IPS-NIHi7 (cell line): ENCODE measurements around the gene FGFBP2.

Experiments
- DNase-seq: peaks from one replicate; pipeline ENCODE4 v3.0.0; 2012; ENCODE audit warnings: mixed read lengths; ENCODE audit errors: extremely low spot score

Gene FGFBP2

GRCh38 chr4:15968551-15969300 is 5.8 kb upstream of the FGFBP2 start:
- DNase-seq: no peak

GRCh38 chr4:15965325-15965724 is 2.4 kb upstream of the FGFBP2 start:
- no peak for DNase-seq

DNA sequence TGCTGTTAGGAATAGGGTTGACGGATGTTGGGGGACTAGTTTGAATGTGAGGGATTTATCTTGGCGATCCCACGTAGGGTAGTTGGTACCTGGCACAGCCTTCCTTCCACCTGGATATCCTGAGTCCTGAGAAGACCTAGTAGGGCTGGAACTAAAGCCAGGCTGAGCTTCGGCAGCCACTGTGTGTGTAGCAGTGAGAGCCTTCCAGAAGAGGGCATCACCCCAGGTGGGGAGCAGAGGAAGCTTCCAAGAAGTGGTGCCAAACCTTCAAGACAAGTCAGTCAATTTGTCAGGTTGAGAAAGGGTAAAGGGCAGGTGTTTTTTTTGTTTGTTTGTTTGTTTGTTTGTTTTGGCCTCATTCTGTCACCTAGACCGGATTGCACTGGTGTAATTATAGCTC is 1.2 kb upstream of the FGFBP2 start:
- peak; percentile 62 for DNase-seq

DNA sequence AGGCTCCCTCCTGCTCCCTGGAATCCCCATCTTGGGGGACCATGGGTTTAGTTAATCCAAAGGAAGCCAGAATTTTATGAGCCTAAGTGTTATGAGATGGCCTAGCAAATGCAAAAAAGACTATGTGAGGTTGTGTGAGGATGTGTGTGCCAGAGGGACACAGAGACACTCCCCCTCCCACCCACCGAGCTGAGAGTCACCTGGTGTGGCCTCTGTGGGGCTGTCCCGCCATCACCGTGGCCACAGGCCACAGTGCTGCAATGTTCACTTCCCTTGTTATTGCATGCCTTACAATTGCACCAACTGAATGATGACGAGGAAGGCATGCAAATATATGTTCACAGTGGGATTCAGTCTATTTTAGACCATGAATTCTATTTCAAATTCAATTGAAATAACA is 601 bp upstream of the FGFBP2 start:
- no peak for DNase-seq

DNA sequence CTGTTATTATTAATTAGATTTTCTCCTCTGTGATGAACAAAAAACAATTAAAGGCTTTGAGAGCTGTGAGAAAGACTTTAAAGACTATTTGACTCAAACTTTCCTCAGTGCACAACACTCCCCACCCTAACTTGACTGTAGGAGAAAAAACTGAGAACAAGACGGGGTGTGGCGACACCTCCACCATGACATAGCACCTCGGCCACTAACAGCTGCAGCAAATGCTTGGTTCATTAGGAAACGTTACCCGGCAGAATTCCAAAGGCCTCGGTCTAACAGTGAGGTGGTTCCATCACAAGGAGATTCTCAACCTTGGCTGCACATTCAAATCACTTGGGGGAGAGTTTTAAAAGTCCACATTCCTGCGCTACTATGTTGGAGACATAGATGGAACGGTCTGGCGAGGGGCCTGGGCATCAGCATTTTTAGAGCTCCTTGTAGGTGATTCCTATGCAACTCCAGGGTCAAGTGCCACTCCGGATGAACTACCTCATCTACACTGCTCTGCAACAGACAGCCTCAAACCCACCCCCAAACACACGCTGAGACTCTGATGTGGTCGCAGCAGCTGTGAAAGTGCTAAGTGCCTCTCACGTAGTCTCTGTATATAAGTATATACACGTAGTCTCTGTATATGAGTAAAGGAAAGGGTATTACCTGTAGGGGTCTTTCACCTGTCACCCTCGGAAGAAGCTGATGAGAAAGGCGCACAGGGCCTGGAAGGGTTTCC is 1.0 kb downstream of the FGFBP2 start:
- DNase-seq: no peak

DNA sequence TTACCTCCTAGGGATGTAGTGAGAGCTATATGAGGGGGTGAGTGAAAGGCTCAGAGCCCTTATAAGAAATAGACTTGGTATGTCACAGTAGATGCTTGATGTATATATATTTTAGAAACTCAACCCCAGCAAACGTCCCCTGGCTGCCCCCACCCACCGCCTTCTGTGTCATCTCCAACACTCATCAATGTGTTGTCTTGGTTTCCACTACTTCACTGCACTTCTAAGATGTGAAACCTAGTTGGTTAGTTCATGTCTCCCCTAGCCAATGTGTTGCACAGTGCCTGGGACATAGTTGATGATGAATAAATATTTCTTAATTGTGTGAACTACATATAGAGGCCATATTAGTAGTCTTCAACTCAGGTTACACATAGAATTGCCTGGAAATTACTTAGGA is 4.4 kb downstream of the FGFBP2 start:
- DNase-seq: no peak

DNA sequence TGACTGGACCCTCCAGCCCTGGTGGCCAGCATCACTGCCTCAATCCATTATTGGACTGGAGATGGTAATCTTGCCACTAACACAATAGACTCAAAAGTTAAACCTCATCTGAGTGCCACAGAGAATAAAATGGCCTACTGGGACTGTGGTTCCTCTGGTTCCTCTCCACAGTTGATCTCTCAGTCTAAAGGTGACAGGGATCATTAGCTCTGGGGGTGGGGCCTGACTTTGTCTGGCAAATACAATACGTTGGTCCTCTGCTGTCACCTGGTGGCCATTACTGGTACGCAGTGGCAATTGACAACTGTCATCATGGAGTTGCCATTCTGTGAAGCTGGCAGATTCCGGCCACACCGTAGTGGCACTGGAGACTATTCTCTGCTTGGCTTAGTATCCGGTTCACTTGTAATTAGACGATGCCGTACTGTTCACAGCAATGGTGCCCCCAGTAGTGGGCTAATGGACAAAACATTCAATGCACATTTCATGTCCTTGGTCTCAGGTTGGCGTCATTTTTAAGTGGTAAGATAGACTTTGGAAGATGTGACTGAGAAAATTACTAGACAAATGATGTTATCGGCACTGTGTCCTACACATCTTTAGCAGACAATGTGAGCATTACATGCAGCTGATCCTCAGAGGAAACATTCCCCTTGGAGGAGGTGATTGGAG is 6.7 kb downstream of the FGFBP2 start:
- DNase-seq: peak; percentile 87

DNA sequence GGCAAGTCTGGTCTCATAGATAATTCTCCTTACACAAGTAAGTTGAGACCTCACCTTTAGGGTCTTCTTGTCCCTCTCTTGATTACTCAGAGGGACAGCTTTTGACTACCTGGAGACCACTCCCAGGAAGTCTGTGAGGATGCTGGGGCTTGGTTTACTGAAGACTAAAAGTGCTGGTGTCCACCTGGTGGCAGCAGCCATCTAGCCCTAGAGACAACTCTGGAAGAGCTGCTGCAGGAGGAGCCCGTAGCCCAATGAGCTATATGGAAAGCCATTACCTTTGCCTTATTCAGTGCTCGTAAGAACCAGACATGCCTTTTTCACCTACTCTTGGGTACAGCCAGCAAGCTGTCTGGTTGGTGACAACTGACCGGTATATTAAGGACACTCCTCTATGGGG is 7.3 kb downstream of the FGFBP2 start:
- no peak for DNase-seq

GRCh38 chr4:15953625-15954024 is 9.3 kb downstream of the FGFBP2 start:
- DNase-seq: no peak

DNA sequence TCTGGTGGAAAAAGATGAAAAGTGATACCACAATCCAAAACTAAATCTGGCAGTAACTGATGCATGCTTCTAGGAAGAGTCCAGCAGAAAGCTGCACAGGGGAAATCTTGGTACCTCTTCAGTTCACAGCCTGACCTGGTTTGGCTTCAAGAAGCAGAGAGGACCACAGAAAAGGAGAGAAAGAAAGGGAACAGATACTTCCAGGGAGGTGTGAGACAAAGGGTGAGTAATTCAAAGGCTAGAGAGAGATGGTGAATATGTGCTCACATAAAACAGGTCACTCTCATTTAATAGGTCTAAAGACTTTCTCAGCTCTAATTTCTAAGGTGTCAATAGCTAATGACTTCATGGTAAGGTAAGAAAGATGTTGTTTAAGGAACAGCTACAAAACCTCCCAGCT is 11.2 kb downstream of the FGFBP2 start:
- no peak for DNase-seq

- DNase-seq: no peak
These were observed 14.1 kb downstream of the FGFBP2 start for GRCh38 chr4:15948826-15949225.

GRCh38 chr4:15947684-15948083 is 15.3 kb downstream of the FGFBP2 start:
- no peak for DNase-seq

DNA sequence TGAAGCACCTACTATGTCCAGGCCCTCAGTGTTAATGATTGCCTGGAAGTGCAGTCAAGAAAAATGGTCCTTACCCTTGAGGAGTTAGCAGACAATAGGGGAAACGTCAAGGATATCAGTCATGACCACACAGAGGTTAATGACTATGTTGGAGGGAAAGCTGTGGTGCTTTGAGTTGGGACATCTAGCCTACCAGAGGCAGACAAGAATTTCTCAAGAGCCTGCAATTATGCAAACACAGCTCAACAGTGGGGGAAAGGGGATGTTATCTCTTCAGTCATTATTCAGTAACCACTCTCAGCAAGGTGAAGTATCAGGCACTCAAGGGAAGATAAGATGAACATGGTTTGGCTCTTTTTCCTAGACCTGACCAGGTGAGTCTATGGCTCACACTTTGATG is 17.5 kb downstream of the FGFBP2 start:
- DNase-seq: no peak

- DNase-seq: no peak
These were observed 18.1 kb downstream of the FGFBP2 start for GRCh38 chr4:15944895-15945294.

GRCh38 chr4:15942283-15942682 is 20.7 kb downstream of the FGFBP2 start:
- DNase-seq: no peak

GRCh38 chr4:15938640-15939039 is 24.3 kb downstream of the FGFBP2 start, which contains the start of gene FGFBP1:
FGFBP1 (minus strand) TSS chr4:15938740; CDS start chr4:15936632, 2,108 bp downstream.
- DNase-seq: no peak

- DNase-seq: peak; percentile 44
These were observed 24.8 kb downstream of the FGFBP2 start for GRCh38 chr4:15938182-15938581.

GRCh38 chr4:15936495-15936894 is 26.5 kb downstream of the FGFBP2 start:
- no peak for DNase-seq

DNA sequence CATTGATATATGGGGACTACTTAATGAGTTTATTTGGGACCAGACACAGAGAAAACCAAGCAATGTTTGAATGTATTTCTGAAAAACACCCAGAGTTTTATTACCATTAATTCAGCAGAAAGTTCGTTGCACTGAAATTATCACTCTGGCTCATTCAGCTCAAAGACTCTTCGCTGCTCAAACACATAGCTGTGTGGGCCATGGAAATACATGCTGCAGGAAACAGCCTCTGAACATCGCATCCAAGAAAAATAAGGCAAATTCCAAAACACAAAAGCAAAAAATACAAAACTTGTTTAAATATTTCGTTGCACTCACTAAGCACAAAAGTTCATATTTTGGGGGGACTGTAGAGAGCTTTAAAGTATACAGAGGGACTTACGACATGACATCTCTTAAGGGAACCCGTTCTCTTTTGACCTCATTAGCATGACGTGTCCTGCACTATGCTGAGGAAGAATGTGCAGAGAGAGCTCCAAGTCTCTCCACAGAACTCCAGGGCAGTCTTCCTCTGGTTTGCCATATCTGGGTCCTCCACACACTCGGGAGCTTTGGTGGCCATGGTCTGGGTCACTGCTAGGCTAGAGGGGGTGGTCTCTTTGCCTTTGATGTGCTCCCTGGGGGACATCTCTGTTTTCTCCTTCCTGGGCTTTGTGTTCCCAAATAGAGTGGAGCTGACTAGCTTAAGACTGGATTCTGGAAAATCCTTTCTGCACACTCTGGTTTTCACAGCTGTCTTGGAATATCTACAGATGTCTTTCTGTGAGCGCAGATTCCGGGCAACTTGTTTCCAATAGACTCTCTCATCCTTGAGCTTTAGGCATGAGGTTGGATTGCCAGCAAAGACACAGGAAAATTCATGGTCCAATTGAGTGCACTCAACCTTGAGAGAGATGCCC is 27.2 kb downstream of the FGFBP2 start:
- no peak for DNase-seq

DNA sequence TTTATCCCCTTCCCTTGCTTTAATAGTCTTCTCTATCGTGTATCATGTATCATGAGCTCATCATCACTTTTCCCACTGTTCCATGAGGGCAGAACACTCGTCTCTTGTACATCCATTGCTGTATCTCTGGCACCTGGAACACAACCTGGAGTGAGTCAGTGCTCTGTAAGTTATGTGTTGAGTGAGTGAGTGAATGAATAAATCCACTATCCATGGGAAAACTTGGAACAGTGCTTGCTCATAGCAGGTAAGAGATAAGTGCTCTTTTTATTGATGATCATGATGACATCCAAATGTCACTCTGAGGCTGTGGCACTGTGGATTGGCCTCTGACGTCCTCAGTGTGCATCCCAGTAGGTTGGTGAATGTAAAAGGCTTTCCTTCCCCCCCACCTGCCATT is 28.7 kb downstream of the FGFBP2 start:
- no peak for DNase-seq

DNA sequence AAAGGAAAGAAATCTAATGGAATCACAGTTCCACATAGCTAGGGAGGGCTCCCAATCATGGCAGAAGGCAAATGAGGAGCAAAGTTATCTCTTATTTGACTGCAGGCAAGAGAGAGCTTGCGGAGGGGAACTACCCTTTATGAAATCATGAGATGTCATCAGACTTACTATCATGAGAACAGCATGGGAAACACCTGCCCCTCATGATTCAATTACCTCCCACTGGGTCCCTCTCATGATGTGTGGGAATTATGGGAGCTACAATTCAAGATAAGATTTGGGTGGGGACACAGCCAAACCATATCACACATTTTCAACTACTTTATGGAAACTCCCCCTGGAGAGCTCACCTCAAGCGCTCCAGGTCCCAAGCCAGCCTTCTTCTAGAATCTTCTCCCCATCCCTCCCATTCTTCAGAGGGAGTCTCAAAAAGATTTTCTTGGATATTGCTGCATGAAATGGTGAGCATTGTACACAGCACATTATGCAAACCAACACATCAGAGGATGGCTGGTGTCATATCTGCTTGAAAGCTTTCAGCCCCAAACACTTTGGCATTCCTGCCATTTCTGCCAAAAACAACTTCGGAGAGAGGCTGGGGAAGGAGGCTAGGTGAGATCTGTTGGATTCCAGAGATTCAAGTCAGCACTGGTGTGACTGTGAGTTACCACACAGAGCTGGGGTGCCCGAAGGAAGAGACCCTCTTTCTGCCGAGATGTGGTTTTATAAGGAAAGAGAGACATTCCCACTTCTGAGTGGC is 31.3 kb downstream of the FGFBP2 start:
- no peak for DNase-seq
